Mesendoderm (in vitro differentiated cells): ENCODE measurements around the gene LAMB1. TPM values are rescaled to one million over a fixed set of nuclear protein-coding genes. Genes with fewer than 3 reads are reported as not detected.
A peak's percentile ranks its signal among the peaks of the same experiment; 100 is the strongest.

ENCODE experiments used
- DNase-seq: peaks from one replicate; pipeline ENCODE4 v3.0.0; 2013
- H2AK5ac ChIP-seq: 2 replicates; pipeline ENCODE4 v1.6.1; 2013; ENCODE audit warnings: low read length, inconsistent platforms
- H2BK120ac ChIP-seq: 2 replicates; pipeline ENCODE4 v1.6.1; 2013; ENCODE audit warnings: low read depth, mild to moderate bottlenecking, low read length, moderate library complexity, mixed read lengths
- H2BK15ac ChIP-seq: replicated peaks from 2 replicates; pipeline ENCODE4 v1.6.1; 2013; ENCODE audit warnings: low read depth, mild to moderate bottlenecking, moderate library complexity
- H2BK5ac ChIP-seq: 2 replicates; pipeline ENCODE4 v1.6.1; 2013; ENCODE audit warnings: low read length, inconsistent platforms
- H3K18ac ChIP-seq: 2 replicates; pipeline ENCODE4 v1.6.1; 2013; ENCODE audit warnings: mild to moderate bottlenecking, low read length, mixed read lengths
- H3K23ac ChIP-seq: one replicate; pipeline ENCODE4 v1.6.1; 2013; ENCODE audit warnings: low read length
- H3K27ac ChIP-seq: 2 replicates; pipeline ENCODE4 v1.5.1; 2013; ENCODE audit warnings: low read depth, mild to moderate bottlenecking, inconsistent platforms, low read length, moderate library complexity
- H3K27me3 ChIP-seq: 2 replicates; pipeline ENCODE4 v1.6.1; 2013; ENCODE audit warnings: low read length, control low read depth, mild to moderate bottlenecking, inconsistent platforms; ENCODE audit not compliant: insufficient read depth, poor library complexity
- H3K36me3 ChIP-seq: 2 replicates; pipeline ENCODE4 v1.6.1; 2013; ENCODE audit warnings: low read length, inconsistent platforms; ENCODE audit not compliant: control insufficient read depth, insufficient read depth
- H3K4ac ChIP-seq: one replicate; pipeline ENCODE4 v1.6.1; 2013; ENCODE audit warnings: low read depth, mild to moderate bottlenecking, low read length, moderate library complexity
- H3K4me1 ChIP-seq: 2 replicates; pipeline ENCODE4 v1.6.1; 2013; ENCODE audit warnings: low read depth, low read length, inconsistent platforms; ENCODE audit not compliant: control insufficient read depth
- H3K4me2 ChIP-seq: 2 replicates; pipeline ENCODE4 v1.6.1; 2013; ENCODE audit warnings: low read length
- H3K4me3 ChIP-seq: 2 replicates; pipeline ENCODE4 v1.5.1; 2013; ENCODE audit warnings: mild to moderate bottlenecking, low read length
- H3K56ac ChIP-seq: one replicate; pipeline ENCODE4 v1.6.1; 2013; ENCODE audit warnings: low read length
- H3K79me1 ChIP-seq: 2 replicates; pipeline ENCODE4 v1.6.1; 2013; ENCODE audit warnings: low read length, inconsistent platforms
- H3K79me2 ChIP-seq: 2 replicates; pipeline ENCODE4 v1.6.1; 2013; ENCODE audit warnings: mild to moderate bottlenecking, low read length; ENCODE audit not compliant: control insufficient read depth, insufficient read depth
- H3K9ac ChIP-seq: 2 replicates; pipeline ENCODE4 v1.6.1; 2013; ENCODE audit warnings: low read length, inconsistent platforms
- H4K5ac ChIP-seq: one replicate; pipeline ENCODE4 v1.6.1; 2013; ENCODE audit warnings: low read length
- H4K8ac ChIP-seq: one replicate; pipeline ENCODE4 v1.6.1; 2013; ENCODE audit warnings: low read depth, mild to moderate bottlenecking, control low read depth, low read length, moderate library complexity
- WGBS: extraction: QIAGEN DNeasy Blood & Tissue Kit; methylation state at CpG from one replicate; pipeline ENCODE4 v1.1.7; 2013; ENCODE audit warnings: low lambda C conversion rate, missing lambda C conversion rate; ENCODE audit not compliant: insufficient coverage; ENCODE audit errors: extremely low coverage; 5-methylcytosine and 5-hydroxymethylcytosine counted together
- polyA plus RNA-seq, 2 experiments: library from polyadenylated mRNA; stranded (reverse); fragments of 200-250 nt; gene quantifications; one replicate each; pipeline ENCODE4 v1.2.3, GENCODE V29; 2013

The LAMB1 gene
- polyA plus RNA-seq (2013, experiment 1 of 2), result 60.6 TPM
- 59.6 TPM for polyA plus RNA-seq (2013, experiment 2 of 2)

GRCh38 chr7:108002726-108003598 lies at the start of gene LAMB1:
TSS of gene LAMB1 (minus strand) at chr7:108003161. CDS start at chr7:108002885, 276 bp downstream.
- Histone ChIP-seq H3K4me3 (peak within 1 kb of the TSS; percentile 74), H4K8ac (no peak within 1 kb of the TSS), H3K4ac (no peak within 1 kb of the TSS), H3K36me3 (no peaks in the 10 kb centered on the region), H3K9ac (peak within 1 kb of the TSS; percentile 85), H3K23ac (peak within 1 kb of the TSS; percentile 80), H3K4me2 (peak within 1 kb of the TSS; percentile 98), H2BK5ac (no peak within 1 kb of the TSS), H3K27me3 (peaks cover 5% of the 10 kb centered on the region), H3K79me1 (peaks cover 2% of the 10 kb centered on the region), H2BK15ac (no peak within 1 kb of the TSS), H4K5ac (no peak within 1 kb of the TSS), H3K27ac (peak within 1 kb of the TSS; percentile 65), H3K56ac (peak within 1 kb of the TSS; percentile 95), H2AK5ac (no peak within 1 kb of the TSS), H3K18ac (peak within 1 kb of the TSS; percentile 73), H3K79me2 (no peaks in the 10 kb centered on the region), H3K4me1 (peaks cover 2% of the 10 kb centered on the region), H2BK120ac (peak within 1 kb of the TSS; percentile 47)
- peak; percentile 84 for DNase-seq
- no CpG with 5 or more reads among the region's 75 CpGs for WGBS

DNA sequence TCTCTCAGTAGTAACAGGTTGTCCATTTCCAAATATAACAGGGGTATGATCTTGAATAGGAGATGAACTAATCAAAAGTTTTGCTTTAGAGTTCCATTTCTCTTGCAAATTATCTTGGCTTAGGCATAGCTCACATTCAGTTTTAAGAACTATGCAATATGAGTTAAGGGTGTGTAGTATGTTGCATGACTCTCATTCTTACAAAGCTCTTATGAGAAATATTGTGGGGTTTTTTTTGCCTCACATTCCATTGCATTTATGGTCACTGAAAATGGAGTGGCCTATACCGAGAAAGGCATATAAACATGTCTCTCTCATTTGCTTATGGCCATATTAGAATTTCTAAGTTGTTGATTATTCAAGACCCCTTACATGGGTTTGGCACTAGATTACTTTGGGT lies 48.5 kb upstream of the LAMB1 start:
- Histone ChIP-seq H3K18ac (no peak overlapping the region), H3K79me2 (no peaks in the 10 kb centered on the region), H3K27ac (no peak overlapping the region), H3K23ac (no peak overlapping the region), H3K4me1 (no peaks in the 10 kb centered on the region), H4K8ac (no peak overlapping the region), H3K4ac (no peak overlapping the region), H3K27me3 (no peaks in the 10 kb centered on the region), H3K79me1 (no peaks in the 10 kb centered on the region), H2BK5ac (no peak overlapping the region), H2BK15ac (no peak overlapping the region), H2BK120ac (no peak overlapping the region), H3K56ac (no peak overlapping the region), H3K4me3 (no peak overlapping the region), H3K36me3 (no peaks in the 10 kb centered on the region), H3K9ac (no peak overlapping the region), H2AK5ac (no peak overlapping the region), H3K4me2 (no peak overlapping the region), H4K5ac (no peak overlapping the region)
- DNase-seq, result no peak
- no CpG with 5 or more reads among the region's 1 CpG for WGBS

- 80% methylated on average over 1 of the region's 3 CpGs for WGBS
- Histone ChIP-seq H2BK120ac (no peak overlapping the region), H3K18ac (no peak overlapping the region)
Observed at GRCh38 chr7:108049962-108050361, 47.0 kb upstream of the LAMB1 start.

GRCh38 chr7:108048422-108048821 lies 45.5 kb upstream of the LAMB1 start:
- Histone ChIP-seq H2BK5ac (no peak overlapping the region), H2AK5ac (no peak overlapping the region), H3K79me1 (no peaks in the 10 kb centered on the region), H3K4ac (no peak overlapping the region), H3K4me2 (no peak overlapping the region), H3K27me3 (no peaks in the 10 kb centered on the region), H4K5ac (no peak overlapping the region), H3K4me3 (no peak overlapping the region), H3K4me1 (no peaks in the 10 kb centered on the region), H3K9ac (no peak overlapping the region), H2BK15ac (no peak overlapping the region), H3K36me3 (no peaks in the 10 kb centered on the region), H3K79me2 (no peaks in the 10 kb centered on the region), H4K8ac (no peak overlapping the region), H2BK120ac (no peak overlapping the region), H3K56ac (no peak overlapping the region), H3K18ac (no peak overlapping the region), H3K23ac (no peak overlapping the region), H3K27ac (no peak overlapping the region)
- DNase-seq, result no peak
- no CpG with 5 or more reads among the region's 3 CpGs for WGBS

More at GRCh38 chr7:108049962-108050361, 47.0 kb upstream of the LAMB1 start:
- H3K56ac ChIP-seq, result no peak overlapping the region
- no peak overlapping the region for H3K4ac ChIP-seq
- H3K27ac ChIP-seq, result no peak overlapping the region
- H4K8ac ChIP-seq, result no peak overlapping the region
- H2BK5ac ChIP-seq, result no peak overlapping the region
- no peaks in the 10 kb centered on the region for H3K27me3 ChIP-seq
- H2BK15ac ChIP-seq, result no peak overlapping the region
- H3K36me3 ChIP-seq, result no peaks in the 10 kb centered on the region
- H3K4me3 ChIP-seq, result no peak overlapping the region
- no peak for DNase-seq
- no peak overlapping the region for H4K5ac ChIP-seq
- H3K79me2 ChIP-seq, result no peaks in the 10 kb centered on the region
- no peaks in the 10 kb centered on the region for H3K79me1 ChIP-seq
- H2AK5ac ChIP-seq, result no peak overlapping the region
- H3K9ac ChIP-seq, result no peak overlapping the region
- H3K4me1 ChIP-seq, result no peaks in the 10 kb centered on the region
- no peak overlapping the region for H3K4me2 ChIP-seq
- H3K23ac ChIP-seq, result no peak overlapping the region

DNA sequence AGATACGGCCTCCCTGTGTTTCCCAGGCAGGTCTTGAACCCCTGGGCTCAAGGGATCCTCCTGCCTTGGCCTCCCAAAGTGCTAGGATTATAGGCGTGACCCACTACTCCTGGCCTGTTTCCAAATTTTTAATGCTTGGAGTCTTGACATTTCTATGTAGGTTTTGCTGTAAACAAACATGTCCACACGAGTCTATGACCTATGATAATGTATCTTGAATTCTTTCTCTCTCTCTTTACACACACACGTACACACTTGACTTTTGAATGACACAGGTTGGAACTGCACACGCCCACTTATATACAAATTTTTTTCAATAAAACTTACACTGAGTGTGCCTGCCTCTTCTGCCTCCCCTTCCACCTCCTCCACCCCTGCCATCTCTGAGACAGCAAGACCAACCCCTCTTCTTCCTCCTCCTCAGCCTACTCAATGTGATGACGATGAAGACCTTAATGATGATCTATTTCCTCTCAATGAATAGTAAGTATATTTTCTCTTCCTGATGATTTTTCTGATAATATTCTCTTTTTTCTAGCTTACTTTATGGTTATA lies 44.1 kb upstream of the LAMB1 start:
- Histone ChIP-seq H3K56ac (no peak overlapping the region), H3K4me2 (no peak overlapping the region), H3K27ac (no peak overlapping the region), H3K18ac (no peak overlapping the region), H3K4me1 (no peaks in the 10 kb centered on the region), H3K9ac (no peak overlapping the region), H3K4me3 (no peak overlapping the region), H3K23ac (no peak overlapping the region), H2BK120ac (no peak overlapping the region), H2AK5ac (no peak overlapping the region), H3K27me3 (no peaks in the 10 kb centered on the region), H4K5ac (no peak overlapping the region), H2BK5ac (no peak overlapping the region), H3K79me2 (no peaks in the 10 kb centered on the region), H3K79me1 (no peaks in the 10 kb centered on the region), H2BK15ac (no peak overlapping the region), H3K4ac (no peak overlapping the region), H4K8ac (no peak overlapping the region), H3K36me3 (no peaks in the 10 kb centered on the region)
- no CpG with 5 or more reads among the region's 6 CpGs for WGBS
- no peak for DNase-seq
